NCI-H2227 treated with DMSO at 0.1 percent for 48 hours (cell line): Measurements from ENCODE around the gene FAM222B.
"Not testable (repeated sequence)": the region's sequence is repeated elsewhere in the genome, so short reads cannot be mapped to it uniquely, and the experiment has no call there.

ENCODE experiments used
- DNase-seq: peaks from one replicate; lab custom pipeline; 2025; lab: John Stamatoyannopoulos, UW

The FAM222B gene

GRCh38 chr17:28745786-28746411 is 96.7 kb downstream of the FAM222B start:
- DNase-seq, result no peak

DNA sequence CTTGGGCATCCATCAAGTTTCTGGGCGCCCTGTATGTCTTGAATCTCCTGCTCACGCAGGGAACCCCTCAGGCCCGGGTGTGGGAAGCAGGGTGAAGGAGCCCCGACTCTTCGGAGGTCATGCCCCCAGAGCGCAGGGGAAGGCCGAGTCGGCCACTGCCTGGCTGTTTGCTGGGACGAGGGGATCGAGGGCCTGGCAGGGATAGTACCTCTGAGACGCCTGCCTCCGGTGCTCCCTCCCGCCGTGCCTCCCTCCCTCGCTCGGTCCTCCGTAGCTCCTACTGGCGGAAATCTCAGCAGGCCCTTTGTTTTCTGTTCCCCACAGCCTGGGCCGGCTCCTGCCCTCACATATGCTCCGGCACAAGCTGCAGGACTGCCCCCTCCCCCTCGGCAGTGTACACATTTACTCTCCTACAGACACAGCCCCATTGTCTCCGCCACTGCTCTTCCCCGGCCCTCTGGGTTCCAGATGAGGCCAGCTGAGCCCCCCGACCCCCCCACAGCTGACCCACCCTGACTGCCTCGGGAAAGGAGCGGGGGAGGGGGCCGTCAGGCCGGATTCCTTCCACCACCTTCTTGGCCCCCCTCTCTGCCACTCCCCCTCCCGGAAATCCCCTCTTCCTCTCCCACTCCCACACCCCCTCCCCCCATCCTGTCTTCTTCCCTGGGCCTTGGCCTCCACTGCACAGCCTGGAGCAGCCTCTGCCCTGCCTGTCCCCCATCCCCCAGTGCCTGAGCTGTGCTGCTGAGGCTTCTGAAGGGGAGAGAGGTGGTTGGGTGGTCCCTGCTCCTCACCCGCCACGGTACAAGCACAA is 97.4 kb downstream of the FAM222B start:
- peak; percentile 30 for DNase-seq

DNA sequence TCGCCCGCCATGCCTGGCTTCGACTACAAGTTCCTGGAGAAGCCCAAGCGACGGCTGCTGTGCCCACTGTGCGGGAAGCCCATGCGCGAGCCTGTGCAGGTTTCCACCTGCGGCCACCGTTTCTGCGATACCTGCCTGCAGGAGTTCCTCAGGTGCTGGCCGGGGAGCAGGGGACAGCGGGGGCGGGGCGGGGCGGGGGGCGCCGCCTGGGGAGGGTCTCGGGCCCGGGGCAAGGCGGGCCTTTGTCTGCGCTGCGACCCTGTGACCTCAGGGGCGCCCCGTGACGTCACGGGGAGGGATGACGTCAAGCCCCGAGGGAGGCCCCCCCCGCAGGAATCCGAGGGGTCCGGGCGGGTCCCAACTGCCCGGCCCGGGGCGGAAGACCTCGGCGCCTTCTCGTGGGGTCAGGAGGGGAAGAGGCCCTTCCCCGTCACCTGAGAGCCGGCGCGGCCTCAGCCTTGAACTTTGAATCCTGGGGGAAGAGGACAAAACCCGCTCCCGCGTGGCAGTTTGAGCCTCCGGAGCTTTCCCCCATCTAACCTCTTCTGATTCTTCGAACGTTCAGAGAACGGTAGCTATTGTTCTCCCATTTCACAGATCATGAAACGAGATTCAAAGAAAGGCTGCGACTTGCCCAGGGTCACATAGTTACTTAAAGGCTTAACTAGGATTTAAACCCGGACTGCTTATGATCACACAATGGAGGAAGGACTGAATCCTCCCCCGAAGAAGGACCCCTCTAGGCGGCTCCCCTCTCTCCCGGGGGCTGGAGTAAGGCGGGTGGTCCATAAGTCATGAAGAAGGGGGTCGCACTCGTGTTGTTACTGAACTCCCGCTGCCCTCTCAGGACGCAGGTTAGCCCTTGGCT is 98.3 kb downstream of the FAM222B start:
- DNase-seq, result no peak

GRCh38 chr17:28743243-28744103 is 99.1 kb downstream of the FAM222B start, which contains the start of gene TRAF4:
Gene TRAF4 (plus strand): TSS chr17:28744011. CDS start chr17:28744113, 102 bp downstream.
- DNase-seq, result peak; percentile 79

GRCh38 chr17:28741358-28742349 is 100.9 kb downstream of the FAM222B start:
- no peak for DNase-seq

DNA sequence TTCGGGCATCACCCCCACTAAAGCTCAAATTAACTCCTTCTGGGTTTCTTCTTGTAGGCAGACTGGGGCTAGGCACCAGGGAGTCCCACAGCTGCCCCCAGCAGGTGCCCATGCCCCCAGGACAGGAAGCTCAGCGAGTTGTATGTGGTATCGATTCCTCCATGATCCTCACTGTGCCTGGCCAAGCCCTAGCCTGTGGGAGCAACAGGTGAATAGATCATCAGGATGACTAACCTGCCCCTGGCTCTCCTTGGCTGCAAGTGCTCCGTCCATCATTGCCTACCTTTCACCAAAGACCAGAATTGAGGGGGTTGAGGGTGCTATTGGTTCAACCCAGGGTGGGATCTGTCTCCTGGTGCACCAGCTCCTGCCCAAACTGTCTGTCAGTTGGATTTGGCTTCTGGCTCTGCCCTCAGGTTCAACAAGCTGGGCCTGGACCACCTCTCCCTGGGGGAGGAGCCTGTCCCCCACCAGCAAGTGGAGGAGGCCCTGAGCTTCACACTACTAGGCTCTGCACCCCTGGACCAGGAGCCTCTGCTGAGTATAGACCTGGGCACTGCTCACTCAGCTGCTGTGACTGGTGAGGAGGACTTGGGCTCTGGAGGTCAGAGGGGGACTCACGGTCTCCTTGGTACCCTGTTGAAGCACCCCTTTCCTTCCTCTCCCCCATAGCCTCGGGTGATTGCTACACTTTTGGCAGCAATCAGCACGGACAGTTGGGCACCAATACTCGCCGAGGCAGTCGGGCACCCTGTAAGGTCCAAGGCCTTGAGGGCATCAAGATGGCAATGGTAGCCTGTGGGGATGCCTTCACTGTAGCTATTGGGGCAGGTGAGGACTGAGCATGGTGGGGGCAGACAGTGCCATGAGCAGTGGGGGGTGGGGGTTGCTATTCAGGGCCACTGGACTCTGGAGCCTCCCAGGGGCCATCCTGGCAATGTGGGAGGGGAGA is 101.9 kb downstream of the FAM222B start:
- DNase-seq, result no peak

DNA sequence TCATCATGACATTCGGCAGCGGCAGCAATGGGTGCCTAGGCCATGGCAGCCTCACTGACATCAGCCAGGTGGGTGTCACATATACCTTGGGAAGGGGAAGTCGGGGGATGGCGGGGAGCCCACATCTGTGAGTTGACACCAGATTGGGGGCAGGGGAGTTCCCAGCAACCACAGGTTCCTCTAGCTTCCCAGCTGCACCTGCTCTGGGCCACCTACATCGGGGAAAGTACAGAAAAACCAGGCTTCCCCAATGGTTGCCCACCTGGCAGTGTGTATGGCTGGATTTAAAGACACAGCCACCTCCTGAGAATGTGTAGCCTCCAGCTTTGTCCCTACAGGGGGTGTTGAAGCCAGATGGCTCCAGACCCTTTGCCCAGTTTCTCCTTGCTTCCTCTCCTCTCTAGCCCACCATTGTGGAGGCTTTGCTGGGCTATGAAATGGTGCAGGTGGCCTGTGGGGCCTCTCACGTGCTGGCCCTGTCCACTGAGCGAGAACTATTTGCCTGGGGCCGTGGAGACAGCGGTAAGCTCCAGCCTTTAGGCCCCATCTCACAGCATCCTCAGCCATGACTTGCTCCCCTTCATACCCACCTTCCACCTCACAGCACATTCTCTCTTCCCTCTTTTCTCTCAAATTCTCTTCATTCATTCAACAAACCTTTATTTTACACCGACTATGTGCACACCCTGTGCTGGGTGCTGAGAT is 103.8 kb downstream of the FAM222B start:
- DNase-seq, result no peak

- DNase-seq, result no peak
Measured at GRCh38 chr17:28737770-28738679, 104.6 kb downstream of the FAM222B start.

DNA sequence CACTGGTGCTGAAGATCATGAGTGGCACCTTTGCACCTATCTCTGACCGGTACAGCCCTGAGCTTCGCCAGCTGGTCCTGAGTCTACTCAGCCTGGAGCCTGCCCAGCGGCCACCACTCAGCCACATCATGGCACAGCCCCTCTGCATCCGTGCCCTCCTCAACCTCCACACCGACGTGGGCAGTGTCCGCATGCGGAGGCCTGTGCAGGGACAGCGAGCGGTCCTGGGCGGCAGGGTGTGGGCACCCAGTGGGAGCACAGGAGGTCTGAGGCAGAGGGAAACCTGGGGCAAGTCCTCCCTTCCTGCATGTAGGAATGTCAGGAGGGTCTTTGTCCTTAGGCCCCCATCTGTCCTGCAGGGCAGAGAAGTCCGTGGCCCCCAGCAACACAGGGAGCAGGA is 105.3 kb downstream of the FAM222B start:
- no peak for DNase-seq

DNA sequence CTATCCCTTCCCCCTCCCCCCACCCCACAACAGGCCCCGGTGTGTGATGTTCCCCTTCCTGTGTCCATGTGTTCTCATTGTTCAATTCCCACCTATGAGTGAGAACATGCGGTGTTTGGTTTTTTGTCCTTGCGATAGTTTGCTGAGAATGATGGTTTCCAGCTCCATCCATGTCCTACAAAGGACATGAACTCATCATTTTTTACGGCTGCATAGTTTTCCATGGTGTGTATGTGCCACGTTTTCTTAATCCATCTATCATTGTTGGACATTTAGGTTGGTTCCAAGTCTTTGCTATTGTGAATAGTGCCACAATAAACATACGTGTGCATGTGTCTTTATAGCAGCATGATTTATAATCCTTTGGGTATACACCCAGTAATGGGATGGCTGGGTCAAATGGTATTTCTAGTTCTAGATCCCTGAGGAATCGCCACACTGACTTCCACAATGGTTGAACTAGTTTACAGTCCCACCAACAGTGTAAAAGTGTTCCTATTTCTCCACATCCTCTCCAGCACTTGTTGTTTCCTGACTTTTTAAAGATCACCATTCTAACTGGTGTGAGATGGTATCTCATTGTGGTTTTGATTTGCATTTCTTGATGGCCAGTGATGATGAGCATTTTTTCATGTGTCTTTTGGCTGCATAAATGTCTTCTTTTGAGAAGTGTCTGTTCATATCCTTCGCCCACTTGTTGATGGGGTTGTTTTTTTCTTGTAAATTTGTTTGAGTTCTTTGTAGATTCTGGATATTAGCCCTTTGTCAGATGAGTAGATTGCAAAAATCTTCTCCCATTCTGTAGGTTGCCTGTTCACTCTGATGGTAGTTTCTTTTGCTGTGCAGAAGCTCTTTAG is 106.4 kb downstream of the FAM222B start:
- not testable (repeated sequence) for DNase-seq

DNA sequence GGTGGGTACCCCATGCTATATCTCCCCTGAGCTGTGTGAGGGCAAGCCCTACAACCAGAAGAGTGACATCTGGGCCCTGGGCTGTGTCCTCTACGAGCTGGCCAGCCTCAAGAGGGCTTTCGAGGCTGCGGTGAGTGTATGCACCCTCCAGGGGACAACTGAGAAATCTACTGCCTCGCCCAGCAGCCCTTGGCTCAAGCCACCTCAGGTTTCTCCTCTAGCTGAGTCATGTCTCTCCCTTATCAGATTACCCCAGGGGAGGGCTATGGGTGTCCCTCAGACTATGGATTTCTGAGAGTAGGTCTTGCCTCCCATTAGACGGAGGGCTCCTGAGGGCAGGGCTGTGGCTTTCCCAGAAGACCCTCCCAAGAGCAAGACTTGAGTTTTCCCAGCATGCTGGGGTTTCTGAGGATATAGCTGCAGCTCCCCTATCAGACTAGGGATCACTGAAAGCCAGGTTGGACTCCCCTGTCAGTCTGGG is 107.3 kb downstream of the FAM222B start:
- no peak for DNase-seq

- DNase-seq, result no peak
Measured at GRCh38 chr17:28734712-28735241, 107.8 kb downstream of the FAM222B start.

GRCh38 chr17:28733346-28733745 is 109.2 kb downstream of the FAM222B start:
- DNase-seq, result no peak

DNA sequence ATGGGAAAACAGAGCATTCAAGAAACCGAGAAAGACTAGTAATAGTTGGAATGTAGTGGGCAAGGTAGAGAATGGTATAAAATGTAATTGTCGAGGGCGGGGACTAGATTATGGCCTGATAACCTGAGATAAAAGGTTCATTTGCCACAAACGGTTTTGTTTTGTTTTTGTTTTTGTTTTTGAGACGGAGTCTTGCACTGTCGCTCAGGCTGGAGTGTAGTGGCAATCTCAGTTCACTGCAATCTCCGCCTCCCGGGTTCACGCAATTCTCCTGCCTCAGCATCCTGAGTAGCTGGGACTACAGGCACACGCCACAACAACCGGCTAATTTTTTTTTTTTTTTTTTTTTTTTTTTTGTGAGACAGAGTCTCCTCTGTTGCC is 112.7 kb downstream of the FAM222B start:
- DNase-seq, result no peak

- peak; percentile 90 for DNase-seq
Measured at GRCh38 chr17:28728364-28729200, 114.0 kb downstream of the FAM222B start, which contains the start of gene NEK8. Gene NEK8 (plus strand): TSS chr17:28728788. CDS start chr17:28728814, 26 bp downstream.
